ENCODE data around the gene TMEM63B. TPM values are rescaled to one million over a fixed set of nuclear protein-coding genes. Genes with fewer than 3 reads are reported as not detected.
"Not testable (repeated sequence)": the region's sequence is repeated elsewhere in the genome, so short reads cannot be mapped to it uniquely, and the experiment has no call there.

TMEM63B gene
- total RNA-seq, 1 donor from 2014 or later = 59.3 TPM

GRCh38 chr6:44180406-44180805, 53.1 kb downstream of the TMEM63B start:
- Histone ChIP-seq H3K27me3 (ENCODE audit: control insufficient read depth, insufficient read depth, low read length) (peaks cover 4% of the 10 kb centered on the region), H3K4me3 (ENCODE audit: low read depth, low read length) (no peak overlapping the region), H3K36me3 (ENCODE audit: control insufficient read depth, insufficient read depth, low read length) (no peaks in the 10 kb centered on the region)
- no peak for DNase-seq (ENCODE audit: low read depth)
- no peak for TF ChIP-seq CTCF (IDR thresholded peaks at IDR 0.05; ENCODE audit: insufficient read depth, low read length, poor library complexity, severe bottlenecking)

- TF ChIP-seq CTCF (IDR thresholded peaks at IDR 0.05; ENCODE audit: insufficient read depth, low read length, poor library complexity, severe bottlenecking) = no peak
- no peak for DNase-seq (ENCODE audit: low read depth)
- Histone ChIP-seq H3K27me3 (ENCODE audit: control insufficient read depth, insufficient read depth, low read length) (peaks cover 4% of the 10 kb centered on the region), H3K4me3 (ENCODE audit: low read depth, low read length) (no peak overlapping the region), H3K36me3 (ENCODE audit: control insufficient read depth, insufficient read depth, low read length) (no peaks in the 10 kb centered on the region)
These were observed 53.5 kb downstream of the TMEM63B start for GRCh38 chr6:44180886-44181285.

GRCh38 chr6:44181784-44182183, 54.4 kb downstream of the TMEM63B start:
- H3K4me3 ChIP-seq (ENCODE audit: low read depth, low read length); H3K27me3 ChIP-seq (ENCODE audit: control insufficient read depth, insufficient read depth, low read length); H3K36me3 ChIP-seq (ENCODE audit: control insufficient read depth, insufficient read depth, low read length); DNase-seq (ENCODE audit: low read depth): not testable (repeated sequence)

- Histone ChIP-seq H3K4me3 (ENCODE audit: low read depth, low read length) (no peak overlapping the region), H3K27me3 (ENCODE audit: control insufficient read depth, insufficient read depth, low read length) (peaks cover 6% of the 10 kb centered on the region), H3K36me3 (ENCODE audit: control insufficient read depth, insufficient read depth, low read length) (no peaks in the 10 kb centered on the region)
- no peak for TF ChIP-seq CTCF (IDR thresholded peaks at IDR 0.05; ENCODE audit: insufficient read depth, low read length, poor library complexity, severe bottlenecking)
- no peak for DNase-seq (ENCODE audit: low read depth)
These were observed 55.6 kb downstream of the TMEM63B start for GRCh38 chr6:44182911-44183390.

- DNase-seq (ENCODE audit: low read depth) = no peak
- no peak overlapping the region for H3K4me3 ChIP-seq (ENCODE audit: low read depth, low read length)
- H3K36me3 ChIP-seq (ENCODE audit: control insufficient read depth, insufficient read depth, low read length) = no peaks in the 10 kb centered on the region
- peaks cover 6% of the 10 kb centered on the region for H3K27me3 ChIP-seq (ENCODE audit: control insufficient read depth, insufficient read depth, low read length)
- TF ChIP-seq CTCF (IDR thresholded peaks at IDR 0.05; ENCODE audit: insufficient read depth, low read length, poor library complexity, severe bottlenecking) = no peak
These were observed 56.4 kb downstream of the TMEM63B start for GRCh38 chr6:44183783-44184182.

GRCh38 chr6:44185356-44185755, 58.0 kb downstream of the TMEM63B start:
- not testable (repeated sequence) for H3K4me3 ChIP-seq (ENCODE audit: low read depth, low read length); H3K27me3 ChIP-seq (ENCODE audit: control insufficient read depth, insufficient read depth, low read length); DNase-seq (ENCODE audit: low read depth); H3K36me3 ChIP-seq (ENCODE audit: control insufficient read depth, insufficient read depth, low read length)

GRCh38 chr6:44185953-44186634, 58.7 kb downstream of the TMEM63B start:
- TF ChIP-seq CTCF (IDR thresholded peaks at IDR 0.05; ENCODE audit: insufficient read depth, low read length, poor library complexity, severe bottlenecking) = no peak
- no peaks in the 10 kb centered on the region for H3K36me3 ChIP-seq (ENCODE audit: control insufficient read depth, insufficient read depth, low read length)
- no peak for DNase-seq (ENCODE audit: low read depth)
- no peak overlapping the region for H3K4me3 ChIP-seq (ENCODE audit: low read depth, low read length)
- peaks cover 6% of the 10 kb centered on the region for H3K27me3 ChIP-seq (ENCODE audit: control insufficient read depth, insufficient read depth, low read length)

All from kidney epithelial cell (primary cell).